ENCODE measurements around the gene DDHD1. TPM values are rescaled to one million over a fixed set of nuclear protein-coding genes. Genes with fewer than 3 reads are reported as not detected.
A peak's percentile ranks its signal among the peaks of the same experiment; 100 is the strongest.

Gene DDHD1
- total RNA-seq, 1 donor from 2014 or later: 14.5 TPM

- Histone ChIP-seq H3K9ac (ENCODE audit: low read length) (no peak overlapping the region), H3K36me3 (ENCODE audit: insufficient read depth, low read length) (no peaks in the 10 kb centered on the region)
These were observed 98.1 kb downstream of the DDHD1 start for GRCh38 chr14:53055003-53055402.

DNA sequence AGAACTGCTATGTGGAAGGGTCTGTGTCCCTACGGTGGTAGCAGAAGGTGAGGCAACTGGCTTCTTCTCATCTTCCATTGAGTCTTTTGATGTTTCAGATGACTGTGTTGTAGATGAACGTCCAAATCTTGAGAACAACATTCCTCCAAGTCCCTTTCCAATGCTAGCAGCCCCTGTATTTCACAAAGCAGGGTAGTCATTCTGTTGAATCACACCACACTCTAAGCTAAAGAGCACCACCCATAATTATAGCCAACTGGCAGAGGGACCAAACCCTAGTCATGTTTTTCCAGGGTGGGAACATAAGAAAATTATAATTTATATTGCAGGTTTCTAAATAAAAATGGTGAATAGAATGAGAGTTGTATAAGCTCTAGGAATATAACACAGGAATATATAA lies 98.7 kb downstream of the DDHD1 start:
- Mint-ChIP-seq H3K4me1 (ENCODE audit: low read depth, unreplicated experiment) (peaks cover 8% of the 10 kb centered on the region), H3K4me3 (ENCODE audit: unreplicated experiment) (no peak overlapping the region), H3K9me3 (ENCODE audit: unreplicated experiment) (no peaks in the 10 kb centered on the region), H3K36me3 (ENCODE audit: low read depth, unreplicated experiment) (peaks cover 1% of the 10 kb centered on the region), H3K27ac (ENCODE audit: unreplicated experiment) (no peak overlapping the region), H3K27me3 (ENCODE audit: low read depth, unreplicated experiment) (no peaks in the 10 kb centered on the region)
- Histone ChIP-seq H3K4me1 (ENCODE audit: insufficient read depth, low read length) (no peaks in the 10 kb centered on the region), H4K20me1 (ENCODE audit: insufficient read depth, low read length) (no peaks in the 10 kb centered on the region), H3K4me2 (ENCODE audit: low read length) (no peak overlapping the region), H3K27me3 (ENCODE audit: insufficient read depth, low read length) (no peaks in the 10 kb centered on the region), H3K36me3 (ENCODE audit: insufficient read depth, low read length) (no peaks in the 10 kb centered on the region), H3K27ac (ENCODE audit: low read depth, low read length) (no peak overlapping the region), H3K79me2 (ENCODE audit: insufficient read depth, low read length) (no peaks in the 10 kb centered on the region), H3K9me3 (ENCODE audit: insufficient read depth, low read depth, low read length) (no peaks in the 10 kb centered on the region), H2AFZ (ENCODE audit: low read depth, low read length) (no peak overlapping the region), H3K9ac (ENCODE audit: low read length) (no peak overlapping the region), H3K4me3 (ENCODE audit: insufficient read depth, low read depth, low read length) (no peak overlapping the region)
- FAIRE-seq (peak; percentile 29), DNase-seq (ENCODE audit: low read depth) (peak; percentile 39)
- TF ChIP-seq, protein P1, sequence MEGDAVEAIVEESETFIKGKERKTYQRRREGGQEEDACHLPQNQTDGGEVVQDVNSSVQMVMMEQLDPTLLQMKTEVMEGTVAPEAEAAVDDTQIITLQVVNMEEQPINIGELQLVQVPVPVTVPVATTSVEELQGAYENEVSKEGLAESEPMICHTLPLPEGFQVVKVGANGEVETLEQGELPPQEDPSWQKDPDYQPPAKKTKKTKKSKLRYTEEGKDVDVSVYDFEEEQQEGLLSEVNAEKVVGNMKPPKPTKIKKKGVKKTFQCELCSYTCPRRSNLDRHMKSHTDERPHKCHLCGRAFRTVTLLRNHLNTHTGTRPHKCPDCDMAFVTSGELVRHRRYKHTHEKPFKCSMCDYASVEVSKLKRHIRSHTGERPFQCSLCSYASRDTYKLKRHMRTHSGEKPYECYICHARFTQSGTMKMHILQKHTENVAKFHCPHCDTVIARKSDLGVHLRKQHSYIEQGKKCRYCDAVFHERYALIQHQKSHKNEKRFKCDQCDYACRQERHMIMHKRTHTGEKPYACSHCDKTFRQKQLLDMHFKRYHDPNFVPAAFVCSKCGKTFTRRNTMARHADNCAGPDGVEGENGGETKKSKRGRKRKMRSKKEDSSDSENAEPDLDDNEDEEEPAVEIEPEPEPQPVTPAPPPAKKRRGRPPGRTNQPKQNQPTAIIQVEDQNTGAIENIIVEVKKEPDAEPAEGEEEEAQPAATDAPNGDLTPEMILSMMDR (IDR thresholded peaks at IDR 0.05; ENCODE audit: insufficient read depth, low read depth, low read length): no peak
- no peak for TF ChIP-seq EZH2 (IDR thresholded peaks at IDR 0.05; ENCODE audit: insufficient read depth, low read length)

More at GRCh38 chr14:53055003-53055402, 98.1 kb downstream of the DDHD1 start:
- H3K9me3 ChIP-seq (ENCODE audit: insufficient read depth, low read depth, low read length): no peaks in the 10 kb centered on the region
- TF ChIP-seq, protein P1 (IDR thresholded peaks at IDR 0.05; ENCODE audit: insufficient read depth, low read depth, low read length): peak; percentile 88
- no peak for TF ChIP-seq EZH2 (IDR thresholded peaks at IDR 0.05; ENCODE audit: insufficient read depth, low read length)
- no peak overlapping the region for H3K4me3 ChIP-seq (ENCODE audit: insufficient read depth, low read depth, low read length)
- no peak overlapping the region for H3K4me3 Mint-ChIP-seq (ENCODE audit: unreplicated experiment)
- no peaks in the 10 kb centered on the region for H3K36me3 Mint-ChIP-seq (ENCODE audit: low read depth, unreplicated experiment)
- H4K20me1 ChIP-seq (ENCODE audit: insufficient read depth, low read length): no peaks in the 10 kb centered on the region
- H3K27ac Mint-ChIP-seq (ENCODE audit: unreplicated experiment): no peak overlapping the region
- peak; percentile 97 for FAIRE-seq
- H3K27me3 Mint-ChIP-seq (ENCODE audit: low read depth, unreplicated experiment): no peaks in the 10 kb centered on the region
- DNase-seq (ENCODE audit: low read depth): peak; percentile 29
- H3K27me3 ChIP-seq (ENCODE audit: insufficient read depth, low read length): no peaks in the 10 kb centered on the region
- H3K4me1 ChIP-seq (ENCODE audit: insufficient read depth, low read length): no peaks in the 10 kb centered on the region
- H3K27ac ChIP-seq (ENCODE audit: low read depth, low read length): no peak overlapping the region
- no peaks in the 10 kb centered on the region for H3K79me2 ChIP-seq (ENCODE audit: insufficient read depth, low read length)
- no peaks in the 10 kb centered on the region for H3K9me3 Mint-ChIP-seq (ENCODE audit: unreplicated experiment)
- no peak overlapping the region for H2AFZ ChIP-seq (ENCODE audit: low read depth, low read length)
- peaks cover 8% of the 10 kb centered on the region for H3K4me1 Mint-ChIP-seq (ENCODE audit: low read depth, unreplicated experiment)
- H3K4me2 ChIP-seq (ENCODE audit: low read length): no peak overlapping the region

GRCh38 chr14:53048631-53049030 lies 104.5 kb downstream of the DDHD1 start:
- peaks cover 15% of the 10 kb centered on the region for H3K4me1 ChIP-seq (ENCODE audit: insufficient read depth, low read length)
- no peaks in the 10 kb centered on the region for H3K9me3 Mint-ChIP-seq (ENCODE audit: unreplicated experiment)
- H4K20me1 ChIP-seq (ENCODE audit: insufficient read depth, low read length): no peaks in the 10 kb centered on the region
- H3K27me3 ChIP-seq (ENCODE audit: insufficient read depth, low read length): no peaks in the 10 kb centered on the region
- TF ChIP-seq EZH2 (IDR thresholded peaks at IDR 0.05; ENCODE audit: insufficient read depth, low read length): no peak
- TF ChIP-seq, protein P1 (IDR thresholded peaks at IDR 0.05; ENCODE audit: insufficient read depth, low read depth, low read length): no peak
- H3K4me2 ChIP-seq (ENCODE audit: low read length): no peak overlapping the region
- no peak overlapping the region for H3K4me3 Mint-ChIP-seq (ENCODE audit: unreplicated experiment)
- peaks cover 3% of the 10 kb centered on the region for H3K36me3 ChIP-seq (ENCODE audit: insufficient read depth, low read length)
- FAIRE-seq (peak; percentile 97), DNase-seq (ENCODE audit: low read depth) (no peak)
- no peaks in the 10 kb centered on the region for H3K79me2 ChIP-seq (ENCODE audit: insufficient read depth, low read length)
- no peak overlapping the region for H3K4me3 ChIP-seq (ENCODE audit: insufficient read depth, low read depth, low read length)
- peaks cover 13% of the 10 kb centered on the region for H3K4me1 Mint-ChIP-seq (ENCODE audit: low read depth, unreplicated experiment)
- H2AFZ ChIP-seq (ENCODE audit: low read depth, low read length): no peak overlapping the region
- no peak overlapping the region for H3K9ac ChIP-seq (ENCODE audit: low read length)
- no peak overlapping the region for H3K27ac Mint-ChIP-seq (ENCODE audit: unreplicated experiment)
- H3K27me3 Mint-ChIP-seq (ENCODE audit: low read depth, unreplicated experiment): no peaks in the 10 kb centered on the region
- H3K27ac ChIP-seq (ENCODE audit: low read depth, low read length): no peak overlapping the region
- H3K36me3 Mint-ChIP-seq (ENCODE audit: low read depth, unreplicated experiment): peaks cover 9% of the 10 kb centered on the region
- H3K9me3 ChIP-seq (ENCODE audit: insufficient read depth, low read depth, low read length): no peaks in the 10 kb centered on the region

All from astrocyte (in vitro differentiated cells and primary cell).